Lower leg skin (tissue), 3 donors: ENCODE results near the gene EIPR1.

Experiments used
- POLR2A ChIP-seq, 2 donors: fragments of 450-650 bp; IDR thresholded peaks; one replicate each; pipeline ENCODE4 v1.6.1; 2016 to 2017; ENCODE audit warnings: antibody characterized with exemption in 2 of 2, mild to moderate bottlenecking in 1 of 2, moderate library complexity in 1 of 2
- TF ChIP-seq, protein P1 (sequence below), 3 donors: fragments of 450-650 bp; IDR thresholded peaks; one replicate each; pipeline ENCODE4 v1.5.1; 2016; ENCODE audit warnings: antibody characterized with exemption in 3 of 3, mild to moderate bottlenecking in 3 of 3, moderate library complexity in 2 of 3

DNA sequence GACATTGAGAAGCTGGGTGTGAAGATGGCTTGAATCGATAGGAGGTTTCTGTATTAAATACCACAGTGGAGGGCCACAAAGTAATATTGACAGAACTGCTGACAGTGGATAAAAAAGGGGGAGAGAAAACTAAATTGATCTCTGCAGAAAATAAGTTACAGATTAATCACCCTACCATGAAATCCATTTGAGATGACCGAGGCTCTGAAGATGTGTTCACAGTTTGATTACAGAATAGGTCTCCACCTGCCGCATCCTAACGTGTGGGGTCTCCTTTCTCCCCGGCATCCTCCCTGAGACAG is 165.6 kb downstream of the EIPR1 start:
- TF ChIP-seq, protein P1, sequence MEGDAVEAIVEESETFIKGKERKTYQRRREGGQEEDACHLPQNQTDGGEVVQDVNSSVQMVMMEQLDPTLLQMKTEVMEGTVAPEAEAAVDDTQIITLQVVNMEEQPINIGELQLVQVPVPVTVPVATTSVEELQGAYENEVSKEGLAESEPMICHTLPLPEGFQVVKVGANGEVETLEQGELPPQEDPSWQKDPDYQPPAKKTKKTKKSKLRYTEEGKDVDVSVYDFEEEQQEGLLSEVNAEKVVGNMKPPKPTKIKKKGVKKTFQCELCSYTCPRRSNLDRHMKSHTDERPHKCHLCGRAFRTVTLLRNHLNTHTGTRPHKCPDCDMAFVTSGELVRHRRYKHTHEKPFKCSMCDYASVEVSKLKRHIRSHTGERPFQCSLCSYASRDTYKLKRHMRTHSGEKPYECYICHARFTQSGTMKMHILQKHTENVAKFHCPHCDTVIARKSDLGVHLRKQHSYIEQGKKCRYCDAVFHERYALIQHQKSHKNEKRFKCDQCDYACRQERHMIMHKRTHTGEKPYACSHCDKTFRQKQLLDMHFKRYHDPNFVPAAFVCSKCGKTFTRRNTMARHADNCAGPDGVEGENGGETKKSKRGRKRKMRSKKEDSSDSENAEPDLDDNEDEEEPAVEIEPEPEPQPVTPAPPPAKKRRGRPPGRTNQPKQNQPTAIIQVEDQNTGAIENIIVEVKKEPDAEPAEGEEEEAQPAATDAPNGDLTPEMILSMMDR (IDR thresholded peaks at IDR 0.05), result no peak
- TF ChIP-seq POLR2A (IDR thresholded peaks at IDR 0.05), result no peak
